GM12872 (cell line): ENCODE measurements around the gene CETN3.

ENCODE experiments used
- TF ChIP-seq, protein P1 (sequence below): IDR thresholded peaks from 3 replicates; pipeline ENCODE4 v1.5.1; 2011; ENCODE audit warnings: low read depth, mild to moderate bottlenecking, low read length, moderate library complexity; ENCODE audit not compliant: insufficient read depth

CETN3 gene

DNA sequence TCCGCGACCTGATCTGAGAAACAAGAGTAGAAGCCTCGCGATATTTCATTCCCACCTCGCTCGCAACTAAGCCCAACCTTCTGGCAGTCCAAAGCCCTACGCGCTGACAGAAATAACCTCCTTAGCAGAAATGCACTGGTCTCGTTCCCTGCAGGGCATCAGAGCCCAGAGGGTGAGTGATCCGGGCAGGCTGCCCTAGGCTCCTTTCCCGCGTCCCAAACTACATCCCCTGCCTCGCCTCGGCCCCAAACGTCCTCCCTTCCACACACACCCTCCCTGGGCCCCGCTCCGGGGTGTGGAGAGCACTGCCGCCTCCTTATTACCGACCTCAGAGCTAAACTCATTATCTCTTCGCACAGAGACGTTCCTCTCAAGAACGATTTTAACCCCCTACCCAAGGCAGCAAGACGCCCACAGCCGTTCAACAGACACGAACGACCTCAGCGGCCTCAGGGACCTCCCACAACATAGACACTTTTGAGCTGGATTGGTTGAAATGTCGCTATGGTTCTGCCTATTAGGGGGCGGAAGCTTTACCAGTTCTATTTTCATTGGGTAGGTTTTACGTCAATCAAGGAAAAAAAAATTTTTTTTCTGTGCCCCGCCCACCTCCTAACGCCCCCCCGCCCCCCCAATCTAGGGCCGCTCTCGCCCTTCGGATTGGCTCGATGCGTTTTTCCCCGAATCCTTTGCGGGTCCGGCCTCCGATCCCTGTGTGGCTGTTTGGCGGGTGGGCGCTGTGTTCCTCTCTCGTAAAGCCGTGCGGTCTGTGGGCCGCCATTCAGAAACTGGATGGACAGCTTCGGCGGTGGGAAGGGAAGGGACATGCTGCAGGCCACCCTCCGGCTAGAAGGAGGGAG is at the start of gene CETN3:
Gene CETN3 (minus strand): TSS at position 439 of the 860 bp plus-strand sequence. CDS start 95 bp downstream, at position 344.
- TF ChIP-seq, protein P1, sequence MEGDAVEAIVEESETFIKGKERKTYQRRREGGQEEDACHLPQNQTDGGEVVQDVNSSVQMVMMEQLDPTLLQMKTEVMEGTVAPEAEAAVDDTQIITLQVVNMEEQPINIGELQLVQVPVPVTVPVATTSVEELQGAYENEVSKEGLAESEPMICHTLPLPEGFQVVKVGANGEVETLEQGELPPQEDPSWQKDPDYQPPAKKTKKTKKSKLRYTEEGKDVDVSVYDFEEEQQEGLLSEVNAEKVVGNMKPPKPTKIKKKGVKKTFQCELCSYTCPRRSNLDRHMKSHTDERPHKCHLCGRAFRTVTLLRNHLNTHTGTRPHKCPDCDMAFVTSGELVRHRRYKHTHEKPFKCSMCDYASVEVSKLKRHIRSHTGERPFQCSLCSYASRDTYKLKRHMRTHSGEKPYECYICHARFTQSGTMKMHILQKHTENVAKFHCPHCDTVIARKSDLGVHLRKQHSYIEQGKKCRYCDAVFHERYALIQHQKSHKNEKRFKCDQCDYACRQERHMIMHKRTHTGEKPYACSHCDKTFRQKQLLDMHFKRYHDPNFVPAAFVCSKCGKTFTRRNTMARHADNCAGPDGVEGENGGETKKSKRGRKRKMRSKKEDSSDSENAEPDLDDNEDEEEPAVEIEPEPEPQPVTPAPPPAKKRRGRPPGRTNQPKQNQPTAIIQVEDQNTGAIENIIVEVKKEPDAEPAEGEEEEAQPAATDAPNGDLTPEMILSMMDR: no peak

DNA sequence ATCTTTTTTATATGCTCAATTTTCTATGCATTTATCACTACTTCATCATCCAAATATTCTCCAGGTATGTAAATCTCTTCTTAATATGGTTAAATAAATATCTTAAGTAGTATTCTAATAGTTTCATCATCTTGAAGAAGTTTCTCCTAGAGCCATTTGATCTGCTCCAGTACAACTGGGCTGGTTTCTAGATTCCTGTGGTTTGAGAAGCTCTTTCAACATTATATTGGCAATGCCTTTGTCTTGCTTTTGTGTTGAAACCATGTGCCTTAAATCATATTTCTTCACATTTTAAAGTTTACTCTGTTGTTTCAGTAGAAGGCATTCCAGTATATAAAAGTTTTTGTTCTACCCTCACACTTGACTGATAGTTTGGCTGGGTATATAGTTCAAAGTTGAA is 37.4 kb upstream of the CETN3 start:
- TF ChIP-seq, protein P1: no peak

DNA sequence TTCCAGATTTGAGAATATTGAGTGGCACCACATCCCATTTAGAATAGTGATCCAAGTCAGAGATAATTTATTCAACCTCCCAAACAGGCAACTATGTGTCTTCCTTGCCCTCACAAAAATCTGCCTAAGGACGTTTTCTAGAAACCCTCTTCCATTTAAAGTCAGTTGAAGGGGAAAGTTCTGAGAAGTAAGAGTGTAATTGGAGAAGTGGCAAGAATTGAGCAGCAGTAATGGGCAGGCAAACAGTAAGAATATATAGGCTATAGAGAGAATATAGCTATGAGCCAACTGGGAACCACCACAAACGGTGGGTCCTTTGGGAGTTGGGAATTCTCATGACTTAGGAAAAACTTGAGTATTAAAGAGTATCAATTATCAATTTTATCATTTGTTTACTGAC is 31.1 kb upstream of the CETN3 start:
- TF ChIP-seq, protein P1: no peak

DNA sequence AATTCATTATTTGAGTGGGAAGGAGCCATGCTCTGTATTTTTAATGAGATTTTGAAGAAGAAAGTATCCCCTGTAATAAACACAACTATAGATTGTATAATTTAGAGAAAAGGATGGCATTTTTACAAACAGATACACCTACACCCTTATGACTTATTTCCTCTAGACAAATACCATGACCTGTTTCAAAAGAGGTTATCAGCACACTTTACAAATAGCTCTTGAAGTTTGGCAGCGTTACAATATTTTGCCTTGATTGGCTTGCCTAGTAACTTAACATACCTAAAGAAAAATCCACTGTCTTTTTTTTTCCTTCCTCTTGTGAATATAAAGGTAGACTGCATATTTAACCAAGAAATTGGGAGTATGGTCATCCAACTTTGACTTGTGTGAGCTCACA is 28.5 kb upstream of the CETN3 start:
- TF ChIP-seq, protein P1: no peak

DNA sequence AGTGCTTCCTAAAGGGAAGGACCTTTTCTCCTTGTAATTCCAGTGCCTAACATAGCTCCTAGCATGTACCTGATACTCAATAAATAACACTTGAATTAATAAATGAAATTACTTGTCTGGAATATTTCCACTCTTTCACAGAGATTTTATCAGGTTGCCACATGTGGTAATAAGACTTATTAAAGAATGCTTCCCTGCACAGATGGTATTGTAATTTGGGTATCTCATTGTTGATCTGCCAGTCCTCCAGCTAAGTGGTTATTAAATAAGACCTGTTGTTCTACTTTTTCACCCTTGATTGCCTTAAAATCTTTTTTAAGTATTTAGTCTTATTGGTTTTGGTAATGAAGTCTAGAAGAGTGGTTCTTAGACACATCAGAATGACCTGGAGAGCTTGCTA is 28.1 kb upstream of the CETN3 start:
- TF ChIP-seq, protein P1: no peak

DNA sequence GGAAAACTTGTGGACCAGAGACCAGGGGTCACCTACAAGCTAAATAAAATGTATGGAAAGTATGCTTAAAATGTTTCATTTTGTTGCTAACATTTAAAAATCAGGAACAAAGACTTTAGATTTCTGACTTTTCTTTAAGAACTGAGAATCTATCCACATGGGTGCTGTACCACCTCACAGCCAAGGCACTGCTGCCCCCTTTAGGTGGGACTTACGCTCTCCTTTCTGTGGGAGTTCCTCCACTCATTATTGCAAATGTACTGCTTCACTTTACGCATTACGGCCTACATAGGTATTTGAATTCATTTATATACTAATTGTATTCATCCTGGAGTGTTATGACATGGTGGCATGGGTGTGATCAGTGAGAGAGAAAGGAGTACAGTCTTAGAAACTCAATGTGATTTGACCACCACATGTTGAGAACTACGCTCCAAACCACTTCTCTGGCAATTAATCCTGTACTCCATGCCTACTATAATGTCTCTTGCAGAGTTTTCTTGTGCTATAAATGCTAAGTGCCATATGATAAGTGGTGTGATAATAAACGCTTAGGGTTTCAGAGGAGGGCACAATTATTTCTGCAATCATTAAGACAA is 24.7 kb upstream of the CETN3 start:
- TF ChIP-seq, protein P1: peak; percentile 78

DNA sequence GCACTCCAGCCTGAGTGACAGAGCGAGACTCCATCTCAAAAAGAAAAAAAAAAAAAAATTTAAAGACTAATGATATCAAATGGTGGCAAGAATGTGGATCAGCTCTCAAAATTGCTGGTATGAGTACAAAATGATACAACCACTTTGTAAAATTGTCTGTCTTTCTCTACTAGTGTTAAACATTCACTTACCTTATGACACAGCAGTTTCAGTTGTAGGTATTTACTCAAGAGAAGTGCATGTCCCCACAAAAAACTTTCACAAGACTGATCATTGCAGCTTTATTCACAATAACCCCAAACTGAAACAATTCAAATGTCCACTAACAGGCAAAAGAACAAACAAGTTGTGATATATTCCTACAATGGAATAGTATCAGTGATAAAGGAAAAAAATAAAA is 14.7 kb upstream of the CETN3 start:
- TF ChIP-seq, protein P1: no peak
